Brain microvascular endothelial cell (primary cell): Measurements from ENCODE around the gene PARL.
"Not testable (repeated sequence)": the region's sequence is repeated elsewhere in the genome, so short reads cannot be mapped to it uniquely, and the experiment has no call there.

Experiments used
- DNase-seq: peaks from one replicate; pipeline ENCODE4 v3.0.0-alpha.2; 2020
- H3K27ac ChIP-seq: fragments of 250-450 bp; sonication (Bioruptor Pico); 2 replicates; pipeline ENCODE4 v1.5.1; 2020; ENCODE audit warnings: mild to moderate bottlenecking, moderate library complexity
- H3K27me3 ChIP-seq: fragments of 250-450 bp; sonication (Bioruptor Pico); replicated peaks from 2 replicates; pipeline ENCODE4 v1.5.1; 2020; ENCODE audit warnings: mild to moderate bottlenecking
- H3K36me3 ChIP-seq: fragments of 250-450 bp; sonication (Bioruptor Pico); replicated peaks from 2 replicates; pipeline ENCODE4 v1.5.1; 2020; ENCODE audit warnings: mild to moderate bottlenecking
- H3K4me3 ChIP-seq: 2 replicates; pipeline ENCODE4 v1.5.1; 2011; ENCODE audit warnings: low read depth, mild to moderate bottlenecking, control low read depth, low read length, moderate library complexity
- in situ Hi-C: cut with HindIII; loops from 2 replicates; pipeline ENCODE4 v1.10.0; 2017; ENCODE audit warnings: low sequenced_read_pairs, low pct_ligation_motif_present
- TF ChIP-seq, protein P1 (sequence below): IDR thresholded peaks from 2 replicates; pipeline ENCODE4 v1.5.1; 2011; ENCODE audit warnings: low read depth, mild to moderate bottlenecking, moderate library complexity, low read length, control low read depth, inconsistent platforms; ENCODE audit errors: missing control alignments

PARL gene

DNA sequence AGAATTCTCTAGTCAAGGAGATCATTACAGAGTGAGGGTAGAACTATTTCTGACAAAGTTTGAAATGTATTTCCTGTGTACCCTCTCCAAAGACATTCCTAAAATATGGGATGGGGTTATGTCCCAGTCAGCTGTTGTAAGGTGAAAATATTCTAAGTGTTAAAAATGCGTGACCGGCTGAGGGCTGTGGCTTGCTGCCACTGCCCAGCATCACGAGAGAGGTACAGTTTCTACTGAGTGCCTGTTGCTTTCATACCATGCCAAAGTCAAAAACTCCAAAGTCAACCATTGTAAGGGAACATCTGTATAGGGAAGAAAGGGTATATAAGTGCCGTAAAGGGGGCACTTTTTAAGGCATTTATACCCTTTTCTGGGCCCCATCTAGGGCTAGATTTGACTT is 90.2 kb downstream of the PARL start:
- no peak overlapping the region for H3K4me3 ChIP-seq
- no peak overlapping the region for H3K27ac ChIP-seq
- TF ChIP-seq, protein P1, sequence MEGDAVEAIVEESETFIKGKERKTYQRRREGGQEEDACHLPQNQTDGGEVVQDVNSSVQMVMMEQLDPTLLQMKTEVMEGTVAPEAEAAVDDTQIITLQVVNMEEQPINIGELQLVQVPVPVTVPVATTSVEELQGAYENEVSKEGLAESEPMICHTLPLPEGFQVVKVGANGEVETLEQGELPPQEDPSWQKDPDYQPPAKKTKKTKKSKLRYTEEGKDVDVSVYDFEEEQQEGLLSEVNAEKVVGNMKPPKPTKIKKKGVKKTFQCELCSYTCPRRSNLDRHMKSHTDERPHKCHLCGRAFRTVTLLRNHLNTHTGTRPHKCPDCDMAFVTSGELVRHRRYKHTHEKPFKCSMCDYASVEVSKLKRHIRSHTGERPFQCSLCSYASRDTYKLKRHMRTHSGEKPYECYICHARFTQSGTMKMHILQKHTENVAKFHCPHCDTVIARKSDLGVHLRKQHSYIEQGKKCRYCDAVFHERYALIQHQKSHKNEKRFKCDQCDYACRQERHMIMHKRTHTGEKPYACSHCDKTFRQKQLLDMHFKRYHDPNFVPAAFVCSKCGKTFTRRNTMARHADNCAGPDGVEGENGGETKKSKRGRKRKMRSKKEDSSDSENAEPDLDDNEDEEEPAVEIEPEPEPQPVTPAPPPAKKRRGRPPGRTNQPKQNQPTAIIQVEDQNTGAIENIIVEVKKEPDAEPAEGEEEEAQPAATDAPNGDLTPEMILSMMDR: no peak
- peaks cover 43% of the 10 kb centered on the region for H3K36me3 ChIP-seq
- in situ Hi-C loops: loop anchor here (25.0 kb wide), 1 partner anchor 307 kb away; no protein-coding TSS in a partner anchor
- H3K27me3 ChIP-seq: no peaks in the 10 kb centered on the region
- DNase-seq: no peak

DNA sequence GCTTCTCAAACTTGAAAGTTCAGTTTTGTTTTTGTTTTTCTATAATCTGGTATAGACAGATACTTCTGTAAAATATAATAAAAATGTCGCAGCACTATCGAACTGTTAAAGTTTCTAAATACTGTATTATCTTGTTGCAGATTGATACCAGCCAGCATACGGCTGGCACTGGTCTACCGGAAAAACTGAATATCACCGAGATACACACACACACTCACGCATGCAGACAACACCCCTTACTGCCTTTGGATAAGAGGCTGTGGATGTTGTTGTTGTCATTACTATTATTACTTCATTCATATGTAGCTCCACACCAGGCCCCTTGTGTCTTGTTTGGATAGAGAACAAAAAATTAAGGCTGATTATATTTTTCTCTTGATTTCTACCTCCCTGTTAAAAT is 91.7 kb downstream of the PARL start:
- Histone ChIP-seq H3K4me3 (no peak overlapping the region), H3K27ac (no peak overlapping the region), H3K36me3 (peaks cover 40% of the 10 kb centered on the region), H3K27me3 (no peaks in the 10 kb centered on the region)
- in situ Hi-C loops: loop anchor here (25.0 kb wide), 1 partner anchor 306 kb away; no protein-coding TSS in a partner anchor
- no peak for DNase-seq
- TF ChIP-seq, protein P1: no peak

GRCh38 chr3:183790700-183791099 is 94.0 kb downstream of the PARL start:
- Histone ChIP-seq H3K4me3 (no peak overlapping the region), H3K36me3 (peaks cover 51% of the 10 kb centered on the region), H3K27me3 (no peaks in the 10 kb centered on the region), H3K27ac (no peak overlapping the region)
- DNase-seq: no peak
- TF ChIP-seq, protein P1: no peak
- in situ Hi-C loops: loop anchor here (25.0 kb wide), 1 partner anchor 303 kb away; no protein-coding TSS in a partner anchor

DNA sequence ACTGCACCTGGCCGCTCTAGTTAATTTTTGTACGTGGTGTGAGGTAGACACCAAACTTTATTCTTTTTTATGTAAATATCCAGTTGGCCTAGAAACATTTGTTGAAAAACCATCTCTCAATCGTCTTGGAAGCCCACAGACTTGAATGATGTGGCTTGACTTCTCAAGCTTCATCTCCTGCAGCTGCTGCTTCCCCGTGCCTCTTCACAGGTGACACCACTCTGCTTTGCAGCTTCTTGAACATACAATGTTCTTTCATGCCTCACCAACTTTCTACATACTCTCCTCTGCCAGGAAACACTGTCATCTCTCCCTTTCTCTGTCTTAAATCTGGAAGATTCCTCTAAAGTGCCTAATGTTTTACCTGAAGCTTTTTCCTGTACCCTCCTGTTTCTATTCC is 94.9 kb downstream of the PARL start:
- Histone ChIP-seq H3K27me3 (no peaks in the 10 kb centered on the region), H3K4me3 (no peak overlapping the region), H3K27ac (no peak overlapping the region), H3K36me3 (peaks cover 51% of the 10 kb centered on the region)
- in situ Hi-C loops: loop anchor here (25.0 kb wide), 1 partner anchor 303 kb away; no protein-coding TSS in a partner anchor
- DNase-seq: no peak
- TF ChIP-seq, protein P1: no peak

GRCh38 chr3:183784503-183784902 is 100.2 kb downstream of the PARL start:
- not testable (repeated sequence) for H3K4me3 ChIP-seq, H3K27ac ChIP-seq, H3K27me3 ChIP-seq, DNase-seq
- in situ Hi-C loops: loop anchor here (25.0 kb wide), 1 partner anchor 297 kb away; no protein-coding TSS in a partner anchor
- H3K36me3 ChIP-seq: peaks cover 63% of the 10 kb centered on the region

DNA sequence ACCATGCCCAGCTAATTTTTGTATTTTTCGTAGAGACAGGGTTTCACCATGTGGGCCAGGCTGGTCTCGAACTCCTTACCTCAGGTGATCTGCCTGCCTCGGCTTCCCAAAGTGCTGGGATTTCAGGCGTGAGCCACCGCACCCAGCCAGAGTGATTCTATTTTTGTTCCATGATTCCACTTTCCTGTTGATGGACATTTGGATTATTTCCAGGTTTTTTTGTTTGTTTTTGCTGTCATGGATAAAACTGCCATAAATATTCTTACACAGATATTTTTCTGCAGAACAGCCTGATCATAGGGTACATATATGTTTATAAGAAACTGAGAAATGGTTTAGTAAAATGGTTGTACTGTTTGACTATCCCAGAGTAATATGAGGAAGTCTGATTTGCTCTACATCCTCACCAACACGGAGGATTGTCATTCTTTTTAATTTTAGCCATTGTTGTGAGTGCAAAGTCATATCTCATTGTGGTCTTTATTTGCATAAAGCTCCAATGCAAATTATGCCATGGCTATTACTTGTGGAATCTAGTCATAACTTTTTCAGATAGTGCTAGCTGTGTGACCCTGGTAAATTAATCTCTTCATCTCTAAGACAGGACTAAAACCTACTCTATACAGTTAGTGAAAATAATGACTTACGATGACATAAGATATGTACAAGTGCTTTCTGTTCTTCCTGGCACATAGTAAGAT is 102.0 kb downstream of the PARL start:
- in situ Hi-C loops: loop anchor here (25.0 kb wide), 1 partner anchor 295 kb away; no protein-coding TSS in a partner anchor
- Histone ChIP-seq H3K36me3 (peaks cover 58% of the 10 kb centered on the region), H3K27me3 (no peaks in the 10 kb centered on the region), H3K4me3 (no peak overlapping the region), H3K27ac (no peak overlapping the region)
- DNase-seq: no peak
- TF ChIP-seq, protein P1: no peak
